Chondrocyte (in vitro differentiated cells): ENCODE results near the gene ANKRD11. TPM values are rescaled to one million over a fixed set of nuclear protein-coding genes. Genes with fewer than 3 reads are reported as not detected.
"Not testable (repeated sequence)": the region's sequence is repeated elsewhere in the genome, so short reads cannot be mapped to it uniquely, and the experiment has no call there.

Experiments used
- DNase-seq: peaks from one replicate; pipeline ENCODE4 v3.0.0; 2021; ENCODE audit warnings: mixed read lengths, low spot score
- H3K27ac Mint-ChIP-seq: one replicate; pipeline ENCODE4 v1.8.0; 2021; ENCODE audit warnings: mild to moderate bottlenecking, moderate library complexity, mixed read lengths; ENCODE audit not compliant: unreplicated experiment
- H3K27me3 Mint-ChIP-seq: 2 replicates; pipeline ENCODE4 v1.8.0; 2021; ENCODE audit warnings: low read depth, mixed read lengths
- H3K36me3 Mint-ChIP-seq: 2 replicates; pipeline ENCODE4 v1.8.0; 2021; ENCODE audit warnings: low read depth, mixed read lengths
- H3K4me1 Mint-ChIP-seq: 2 replicates; pipeline ENCODE4 v1.8.0; 2021; ENCODE audit warnings: low read depth, mild to moderate bottlenecking, mixed read lengths
- H3K4me3 Mint-ChIP-seq: one replicate; pipeline ENCODE4 v1.8.0; 2021; ENCODE audit warnings: mild to moderate bottlenecking, moderate library complexity, mixed read lengths; ENCODE audit not compliant: unreplicated experiment
- H3K9me3 Mint-ChIP-seq: 2 replicates; pipeline ENCODE4 v1.8.0; 2021; ENCODE audit warnings: low read depth, mixed read lengths
- CTCF ChIP-seq: fragments of 200-600 bp; sonication (generic); IDR thresholded peaks from 2 replicates; pipeline ENCODE4 v1.5.0; 2021; ENCODE audit warnings: antibody characterized with exemption, mild to moderate bottlenecking, moderate library complexity
- total RNA-seq: library from RNA; stranded (reverse); gene quantifications from 3 replicates; pipeline ENCODE4 v1.2.1, GENCODE V29; 2021

The ANKRD11 gene
- total RNA-seq, 1 donor from 2014 or later = 180 TPM

GRCh38 chr16:89272631-89273030 lies 217.7 kb downstream of the ANKRD11 start:
- TF ChIP-seq CTCF = no peak
- H3K27me3 Mint-ChIP-seq = no peaks in the 10 kb centered on the region
- H3K4me3 Mint-ChIP-seq = no peak overlapping the region
- H3K9me3 Mint-ChIP-seq = no peaks in the 10 kb centered on the region
- H3K27ac Mint-ChIP-seq = no peak overlapping the region
- H3K4me1 Mint-ChIP-seq = peaks cover 13% of the 10 kb centered on the region
- DNase-seq = no peak
- peaks cover 35% of the 10 kb centered on the region for H3K36me3 Mint-ChIP-seq

GRCh38 chr16:89270666-89271345 lies 219.6 kb downstream of the ANKRD11 start:
- no peaks in the 10 kb centered on the region for H3K27me3 Mint-ChIP-seq
- H3K27ac Mint-ChIP-seq = peak overlapping the region; percentile 66
- peaks cover 13% of the 10 kb centered on the region for H3K4me1 Mint-ChIP-seq
- no peak overlapping the region for H3K4me3 Mint-ChIP-seq
- peaks cover 28% of the 10 kb centered on the region for H3K36me3 Mint-ChIP-seq
- H3K9me3 Mint-ChIP-seq = no peaks in the 10 kb centered on the region
- TF ChIP-seq CTCF = no peak
- DNase-seq = no peak

- TF ChIP-seq CTCF = no peak
- peaks cover 13% of the 10 kb centered on the region for H3K4me1 Mint-ChIP-seq
- no peaks in the 10 kb centered on the region for H3K27me3 Mint-ChIP-seq
- no peaks in the 10 kb centered on the region for H3K9me3 Mint-ChIP-seq
- no peak for DNase-seq
- H3K27ac Mint-ChIP-seq = peak overlapping the region; percentile 66
- peaks cover 27% of the 10 kb centered on the region for H3K36me3 Mint-ChIP-seq
- no peak overlapping the region for H3K4me3 Mint-ChIP-seq
These were observed 220.3 kb downstream of the ANKRD11 start for GRCh38 chr16:89269805-89270665.

- H3K27ac Mint-ChIP-seq = peak overlapping the region; percentile 57
- peaks cover 26% of the 10 kb centered on the region for H3K36me3 Mint-ChIP-seq
- no peak overlapping the region for H3K4me3 Mint-ChIP-seq
- DNase-seq = no peak
- no peak for TF ChIP-seq CTCF
- H3K4me1 Mint-ChIP-seq = peaks cover 13% of the 10 kb centered on the region
- H3K27me3 Mint-ChIP-seq = no peaks in the 10 kb centered on the region
- no peaks in the 10 kb centered on the region for H3K9me3 Mint-ChIP-seq
These were observed 221.2 kb downstream of the ANKRD11 start for GRCh38 chr16:89268987-89269735.

GRCh38 chr16:89268585-89268984 lies 221.8 kb downstream of the ANKRD11 start:
- Mint-ChIP-seq H3K4me1 (peaks cover 13% of the 10 kb centered on the region), H3K27ac (peak overlapping the region; percentile 32), H3K4me3 (no peak overlapping the region), H3K36me3 (peaks cover 21% of the 10 kb centered on the region), H3K27me3 (no peaks in the 10 kb centered on the region), H3K9me3 (no peaks in the 10 kb centered on the region)
- no peak for TF ChIP-seq CTCF
- no peak for DNase-seq

- H3K27ac Mint-ChIP-seq, H3K4me3 Mint-ChIP-seq, DNase-seq, H3K9me3 Mint-ChIP-seq, H3K27me3 Mint-ChIP-seq: not testable (repeated sequence)
- Mint-ChIP-seq H3K36me3 (peaks cover 16% of the 10 kb centered on the region), H3K4me1 (peaks cover 13% of the 10 kb centered on the region)
These were observed 222.6 kb downstream of the ANKRD11 start for GRCh38 chr16:89267746-89268145.
